Measurements from ENCODE around the gene TMEM178B. TPM values are rescaled to one million over a fixed set of nuclear protein-coding genes. Genes with fewer than 3 reads are reported as not detected.

TMEM178B gene
- total and polyA plus RNA-seq, 9 of the 15 experiments (the other 6 are each of a cell fraction or from before 2014, with no cell fraction given), result under 0.01 to 0.03 (median 0.01) TPM; not detected in 5

DNA sequence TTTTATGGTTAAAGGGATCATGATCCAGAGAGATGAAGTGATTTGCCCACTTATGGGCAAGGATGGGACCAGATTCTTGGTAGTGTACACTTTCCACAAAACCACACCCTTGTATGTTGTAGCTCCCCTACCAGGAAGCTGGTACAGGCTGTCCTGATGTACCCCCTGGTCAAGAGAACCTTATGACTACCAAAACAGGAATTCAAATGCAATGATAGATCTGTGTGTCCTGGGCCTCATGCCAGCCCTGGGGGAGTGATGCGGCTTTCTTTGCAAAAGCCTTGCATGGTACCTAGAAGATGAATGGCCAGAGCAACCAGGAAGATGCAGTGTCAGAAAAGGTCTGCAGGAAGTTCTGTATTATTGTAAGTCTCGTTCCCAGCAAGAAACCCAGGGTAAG lies 382.4 kb downstream of the TMEM178B start:
- DNase-seq (ENCODE audit: extremely low read depth in 1 of 4, low spot score in 3 of 4), result no peak
- CTCF ChIA-PET (ENCODE audit: low intra/inter-chr PET ratio), result no interaction called here
- no peak for ATAC-seq
- Histone ChIP-seq H3K27me3 (ENCODE audit: control insufficient read depth in 2 of 2, insufficient read depth in 2 of 2, low read length in 2 of 2) (peaks cover 4 to 28% of the 10 kb centered on the region in 2 experiments; a peak in 3 of 5 replicates), H2AFZ (ENCODE audit: low read depth, low read length) (no peak overlapping the region), H3K4me2 (ENCODE audit: insufficient read depth, low read length) (no peak overlapping the region), H3K9ac (ENCODE audit: insufficient read depth in 1 of 2, low read depth in 2 of 2, low read length in 2 of 2) (no peak overlapping the region), H3K9me1 (ENCODE audit: control insufficient read depth, insufficient read depth, low read length) (no peaks in the 10 kb centered on the region), H3K36me3 (ENCODE audit: control insufficient read depth, insufficient read depth, low read length) (no peaks in the 10 kb centered on the region), H3K27ac (ENCODE audit: extremely low read depth, low read depth, low read length) (no peak overlapping the region), H3K9me3 (replicated peaks; ENCODE audit: control insufficient read depth, insufficient read depth, low read depth, low read length) (no peaks in the 10 kb centered on the region), H3K4me1 (replicated peaks in 1 of 2; ENCODE audit: control insufficient read depth in 2 of 2, insufficient read depth in 2 of 2, low read length in 2 of 2) (no peaks in the 10 kb centered on the region), H3K79me2 (ENCODE audit: control insufficient read depth, insufficient read depth, low read length) (no peaks in the 10 kb centered on the region), H4K20me1 (replicated peaks; ENCODE audit: control insufficient read depth, insufficient read depth, low read length) (no peaks in the 10 kb centered on the region), H3K4me3 (no peak overlapping the region)
- intact Hi-C loops (cut with micrococcal nuclease), result no loop called here
- BruUV-seq (replicated peaks), result no TSS peak
- WGBS (ENCODE audit: insufficient coverage, low coverage, missing lambda C conversion rate), result 0% methylated on average over 2 of the region's 2 CpGs
- POLR2A ChIA-PET, result no interaction called here
- in situ Hi-C loops (cut with MboI), result no loop called here
- FAIRE-seq, result no peak
- TF ChIP-seq HNRNPLL (IDR thresholded peaks at IDR 0.05; ENCODE audit: low read depth, low read length, poor library complexity, severe bottlenecking) (no peak), JUNB (CRISPR knock-in tag; conservative IDR thresholded peaks at IDR 0.05) (no peak), TCFL5 (CRISPR knock-in tag; conservative IDR thresholded peaks at IDR 0.05) (no peak), RBM34 (IDR thresholded peaks at IDR 0.05; ENCODE audit: borderline replicate concordance, insufficient read depth, low read length) (no peak), JUN (IDR thresholded peaks at IDR 0.05; ENCODE audit: borderline replicate concordance, low read depth, low read length) (no peak), JUN (CRISPR knock-in tag; IDR thresholded peaks at IDR 0.05; ENCODE audit: borderline replicate concordance) (no peak), SMARCA5 (IDR thresholded peaks at IDR 0.05) (no peak), NCOA1 (IDR thresholded peaks at IDR 0.05; ENCODE audit: low read depth) (no peak), NFXL1 (CRISPR knock-in tag; IDR thresholded peaks at IDR 0.05) (no peak), ELF4 (CRISPR knock-in tag; IDR thresholded peaks at IDR 0.05) (no peak), KDM2B (CRISPR knock-in tag; IDR thresholded peaks at IDR 0.05) (no peak), RBM14 (IDR thresholded peaks at IDR 0.05; ENCODE audit: borderline replicate concordance, insufficient read depth, low read depth, low read length) (no peak)
- TF ChIP-seq, protein P1, sequence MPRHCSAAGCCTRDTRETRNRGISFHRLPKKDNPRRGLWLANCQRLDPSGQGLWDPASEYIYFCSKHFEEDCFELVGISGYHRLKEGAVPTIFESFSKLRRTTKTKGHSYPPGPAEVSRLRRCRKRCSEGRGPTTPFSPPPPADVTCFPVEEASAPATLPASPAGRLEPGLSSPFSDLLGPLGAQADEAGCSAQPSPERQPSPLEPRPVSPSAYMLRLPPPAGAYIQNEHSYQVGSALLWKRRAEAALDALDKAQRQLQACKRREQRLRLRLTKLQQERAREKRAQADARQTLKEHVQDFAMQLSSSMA (CRISPR knock-in tag; IDR thresholded peaks at IDR 0.05), result no peak
- TF ChIP-seq, protein P2, sequence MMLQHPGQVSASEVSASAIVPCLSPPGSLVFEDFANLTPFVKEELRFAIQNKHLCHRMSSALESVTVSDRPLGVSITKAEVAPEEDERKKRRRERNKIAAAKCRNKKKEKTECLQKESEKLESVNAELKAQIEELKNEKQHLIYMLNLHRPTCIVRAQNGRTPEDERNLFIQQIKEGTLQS (IDR thresholded peaks at IDR 0.05), result no peak
- TF ChIP-seq, protein P2 (CRISPR knock-in tag; conservative IDR thresholded peaks at IDR 0.05), result no peak
- TF ChIP-seq, protein P3, sequence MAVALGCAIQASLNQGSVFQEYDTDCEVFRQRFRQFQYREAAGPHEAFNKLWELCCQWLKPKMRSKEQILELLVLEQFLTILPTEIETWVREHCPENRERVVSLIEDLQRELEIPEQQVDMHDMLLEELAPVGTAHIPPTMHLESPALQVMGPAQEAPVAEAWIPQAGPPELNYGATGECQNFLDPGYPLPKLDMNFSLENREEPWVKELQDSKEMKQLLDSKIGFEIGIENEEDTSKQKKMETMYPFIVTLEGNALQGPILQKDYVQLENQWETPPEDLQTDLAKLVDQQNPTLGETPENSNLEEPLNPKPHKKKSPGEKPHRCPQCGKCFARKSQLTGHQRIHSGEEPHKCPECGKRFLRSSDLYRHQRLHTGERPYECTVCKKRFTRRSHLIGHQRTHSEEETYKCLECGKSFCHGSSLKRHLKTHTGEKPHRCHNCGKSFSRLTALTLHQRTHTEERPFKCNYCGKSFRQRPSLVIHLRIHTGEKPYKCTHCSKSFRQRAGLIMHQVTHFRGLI (CRISPR knock-in tag; IDR thresholded peaks at IDR 0.05), result no peak
